H1 (cell line): ENCODE results near the gene RNU6-8. TPM values are rescaled to one million over a fixed set of nuclear protein-coding genes. Genes with fewer than 3 reads are reported as not detected.

Source experiments
- CTCF ChIA-PET: fragments of 300-600 bp; sonication (Branson Sonifier 250); formaldehyde crosslinking; loops from one replicate; lab custom pipeline; 2021; ENCODE audit not compliant: partially characterized antibody; lab: Charles Lee
- POLR2A ChIA-PET: fragments of 300-600 bp; sonication (Branson Sonifier 250); formaldehyde crosslinking; loops from one replicate; lab custom pipeline; 2021; ENCODE audit warnings: inconsistent platforms; ENCODE audit not compliant: partially characterized antibody; lab: Charles Lee
- DNase-seq, 2 experiments: peaks; one replicate each; pipeline versions ENCODE4 v3.0.0 to v3.0.0-alpha.2; 2010 to 2022; ENCODE audit warnings: low spot score in 2 of 2, low read depth in 1 of 2, mixed read lengths in 1 of 2
- FAIRE-seq: peaks from 2 replicates; lab custom pipeline; 2011; peaks lifted over from hg19 to GRCh38; lab: Jason Lieb, UNC
- H2AFZ ChIP-seq: 2 replicates; pipeline ENCODE4 v1.8.1; 2012; ENCODE audit warnings: low read length, inconsistent platforms
- H2AK5ac ChIP-seq: 2 replicates; pipeline ENCODE4 v1.6.1; 2013; ENCODE audit warnings: low read depth, low read length
- H2BK120ac ChIP-seq: replicated peaks from 2 replicates; pipeline ENCODE3; 2013; ENCODE audit warnings: low read depth, low read length, inconsistent platforms
- H2BK12ac ChIP-seq: 2 replicates; pipeline ENCODE4 v1.6.1; 2013; ENCODE audit warnings: low read depth, low read length
- H2BK15ac ChIP-seq: 2 replicates; pipeline ENCODE4 v1.6.1; 2013; ENCODE audit warnings: low read length
- H2BK20ac ChIP-seq: 2 replicates; pipeline ENCODE4 v1.6.1; 2013; ENCODE audit warnings: low read length
- H2BK5ac ChIP-seq: 2 replicates; pipeline ENCODE4 v1.6.1; 2013; ENCODE audit warnings: low read depth, low read length
- H3K14ac ChIP-seq: 2 replicates; pipeline ENCODE4 v1.6.1; 2013; ENCODE audit warnings: inconsistent platforms; ENCODE audit not compliant: insufficient read length
- H3K18ac ChIP-seq: 2 replicates; pipeline ENCODE4 v1.6.1; 2013; ENCODE audit warnings: low read length; ENCODE audit errors: extremely low read depth
- H3K23ac ChIP-seq: 2 replicates; pipeline ENCODE4 v1.6.1; 2013; ENCODE audit warnings: inconsistent platforms; ENCODE audit not compliant: insufficient read length
- H3K23me2 ChIP-seq: 2 replicates; pipeline ENCODE4 v1.6.1; 2013; ENCODE audit warnings: low read depth, low read length
- H3K27ac ChIP-seq: 2 replicates; pipeline ENCODE4 v1.6.1; 2011; ENCODE audit warnings: low read depth, low read length, inconsistent platforms
- H3K27me3 ChIP-seq, 4 experiments: replicated peaks in 1 of 4; 1 replicate in 1 of 4; 2 replicates in 3 of 4; pipeline versions ENCODE4 v1.6.1 to v1.8.1; 2011 to 2013; ENCODE audit warnings: low read length in 3 of 4, mild to moderate bottlenecking in 3 of 4, inconsistent platforms in 2 of 4, mixed read lengths in 2 of 4, moderate library complexity in 1 of 4; ENCODE audit not compliant: control insufficient read depth in 3 of 4, insufficient read depth in 3 of 4; ENCODE audit errors: extremely low read depth in 1 of 4
- H3K36me3 ChIP-seq, 4 experiments: 2 replicates each; pipeline versions ENCODE4 v1.6.1 to v1.8.1; 2011 to 2013; ENCODE audit warnings: mild to moderate bottlenecking in 4 of 4, low read length in 3 of 4, moderate library complexity in 2 of 4, control low read depth in 1 of 4, inconsistent platforms in 1 of 4; ENCODE audit not compliant: insufficient read depth in 4 of 4, control insufficient read depth in 2 of 4
- H3K4ac ChIP-seq: replicated peaks from 2 replicates; pipeline ENCODE3; 2013; ENCODE audit warnings: low read length, low read depth, mixed read lengths, inconsistent platforms; ENCODE audit not compliant: insufficient read length
- H3K4me1 ChIP-seq, 4 experiments: replicated peaks in 1 of 4; 1 replicate in 1 of 4; 2 replicates in 3 of 4; pipeline versions ENCODE4 v1.6.1 to v1.8.1; 2011 to 2013; ENCODE audit warnings: low read length in 3 of 4, inconsistent platforms in 2 of 4, mixed read lengths in 1 of 4; ENCODE audit not compliant: insufficient read depth in 4 of 4, control insufficient read depth in 3 of 4
- H3K4me2 ChIP-seq, 2 experiments: 2 replicates each; pipeline versions ENCODE4 v1.6.1 to v1.8.1; 2011 to 2013; ENCODE audit warnings: low read depth in 2 of 2, low read length in 2 of 2, control low read depth in 1 of 2, inconsistent platforms in 1 of 2, mild to moderate bottlenecking in 1 of 2; ENCODE audit not compliant: insufficient read depth in 1 of 2
- H3K4me3 ChIP-seq, 4 experiments: fragments of 200-600, 300-600 bp in 1 of 4; sonication (generic), shearing (Covaris generic), sonication (Bioruptor Twin) in 1 of 4; 2 replicates each; pipeline versions ENCODE4 v1.5.1 to v1.8.1; 2011 to 2016; ENCODE audit warnings: low read length in 4 of 4, low read depth in 3 of 4, control low read depth in 2 of 4, inconsistent platforms in 2 of 4, mild to moderate bottlenecking in 2 of 4, mixed read lengths in 1 of 4, moderate library complexity in 1 of 4; ENCODE audit not compliant: insufficient read depth in 2 of 4; ENCODE audit errors: extremely low read depth in 1 of 4
- H3K56ac ChIP-seq: replicated peaks from 2 replicates; pipeline ENCODE3; 2013; ENCODE audit warnings: low read depth, mild to moderate bottlenecking, mixed read lengths, low read length, inconsistent platforms; ENCODE audit not compliant: insufficient read length
- H3K79me1 ChIP-seq: 2 replicates; pipeline ENCODE4 v1.6.1; 2013; ENCODE audit warnings: low read depth, low read length, control low read depth
- H3K79me2 ChIP-seq, 2 experiments: 2 replicates each; pipeline versions ENCODE4 v1.6.1 to v1.8.1; 2012 to 2013; ENCODE audit warnings: low read length in 2 of 2, mild to moderate bottlenecking in 2 of 2, inconsistent platforms in 1 of 2; ENCODE audit not compliant: insufficient read depth in 2 of 2, control insufficient read depth in 1 of 2
- H3K9ac ChIP-seq, 4 experiments: replicated peaks in 1 of 4; 1 replicate in 1 of 4; 2 replicates in 3 of 4; pipeline versions ENCODE4 v1.6.1 to v1.8.1; 2011 to 2013; ENCODE audit warnings: low read depth in 3 of 4, low read length in 3 of 4, control low read depth in 2 of 4, mild to moderate bottlenecking in 2 of 4, moderate library complexity in 2 of 4, inconsistent platforms in 1 of 4; ENCODE audit errors: extremely low read depth in 1 of 4
- H3K9me3 ChIP-seq, 2 experiments: 2 replicates each; pipeline versions ENCODE4 v1.6.1 to v1.8.1; 2012 to 2013; ENCODE audit warnings: mild to moderate bottlenecking in 2 of 2, moderate library complexity in 2 of 2, control low read depth in 1 of 2, inconsistent platforms in 1 of 2, low read depth in 1 of 2, low read length in 1 of 2, mixed read lengths in 1 of 2; ENCODE audit not compliant: insufficient read depth in 2 of 2
- H4K20me1 ChIP-seq, 2 experiments: replicated peaks in 1 of 2; 2 replicates each; pipeline versions ENCODE3 to v1.8.1; 2011 to 2013; ENCODE audit warnings: inconsistent platforms in 2 of 2, low read length in 2 of 2, mild to moderate bottlenecking in 1 of 2; ENCODE audit not compliant: insufficient read depth in 2 of 2, control insufficient read depth in 1 of 2
- H4K5ac ChIP-seq: 2 replicates; pipeline ENCODE4 v1.6.1; 2013; ENCODE audit warnings: low read length, low read depth, mixed read lengths, inconsistent platforms; ENCODE audit not compliant: insufficient read length
- H4K8ac ChIP-seq: 2 replicates; pipeline ENCODE4 v1.8.0; 2013; ENCODE audit warnings: mild to moderate bottlenecking, moderate library complexity, low read length, inconsistent platforms; ENCODE audit not compliant: insufficient read depth; ENCODE audit errors: extremely low read depth
- H4K91ac ChIP-seq: replicated peaks from 2 replicates; pipeline ENCODE3; 2013; ENCODE audit warnings: low read length, mixed read lengths, inconsistent platforms; ENCODE audit not compliant: insufficient read length
- CEBPB ChIP-seq: IDR thresholded peaks from 2 replicates; pipeline ENCODE4 v1.6.1; 2012; ENCODE audit warnings: low read depth, low read length
- CHD1 ChIP-seq: IDR thresholded peaks from 2 replicates; pipeline ENCODE4 v1.6.1; 2012; ENCODE audit warnings: low read depth, low read length, improper control_type of control experiment
- EZH2 ChIP-seq: fragments of 200-600 bp; sonication (generic); IDR thresholded peaks from 2 replicates; pipeline ENCODE4 v1.7.1; 2012; ENCODE audit warnings: low read depth, mild to moderate bottlenecking, moderate library complexity, low read length, inconsistent platforms; ENCODE audit not compliant: severe bottlenecking
- FOSL1 ChIP-seq: IDR thresholded peaks from 2 replicates; pipeline ENCODE4 v1.6.1; 2011; ENCODE audit warnings: mild to moderate bottlenecking, low read depth, low read length, moderate library complexity; ENCODE audit not compliant: insufficient read depth
- KDM1A ChIP-seq: fragments of 200-600, 300-600 bp; sonication (generic); IDR thresholded peaks from 2 replicates; pipeline ENCODE4 v1.7.1; 2016; ENCODE audit warnings: mild to moderate bottlenecking, low read length, borderline replicate concordance
- NANOG ChIP-seq: IDR thresholded peaks from 2 replicates; pipeline ENCODE4 v1.6.1; 2011; ENCODE audit warnings: low read length, low read depth, mild to moderate bottlenecking, inconsistent platforms; ENCODE audit not compliant: insufficient read depth, poor library complexity, severe bottlenecking
- NRF1 ChIP-seq: IDR thresholded peaks from 2 replicates; pipeline ENCODE4 v1.6.1; 2011; ENCODE audit warnings: mild to moderate bottlenecking, low read depth, low read length, improper control_type of control experiment
- POLR2A ChIP-seq, 2 experiments: IDR thresholded peaks; 1 replicate in 1 of 2; 2 replicates in 1 of 2; pipeline ENCODE4 v1.6.1; 2011; ENCODE audit warnings: low read depth in 2 of 2, low read length in 2 of 2, mild to moderate bottlenecking in 2 of 2; ENCODE audit errors: control extremely low read depth in 1 of 2
- POLR2AphosphoS5 ChIP-seq: IDR thresholded peaks from 2 replicates; pipeline ENCODE4 v1.6.1; 2011; ENCODE audit warnings: low read depth, low read length
- RXRA ChIP-seq: IDR thresholded peaks from 2 replicates; pipeline ENCODE4 v1.6.1; 2011; ENCODE audit warnings: low read depth, mild to moderate bottlenecking, low read length, moderate library complexity; ENCODE audit not compliant: insufficient read depth
- SP2 ChIP-seq: IDR thresholded peaks from 2 replicates; pipeline ENCODE4 v1.6.1; 2012; ENCODE audit warnings: mild to moderate bottlenecking, low read length, inconsistent platforms
- SP4 ChIP-seq: IDR thresholded peaks from 2 replicates; pipeline ENCODE4 v1.6.1; 2012; ENCODE audit warnings: low read length, inconsistent platforms
- TCF12 ChIP-seq: IDR thresholded peaks from 2 replicates; pipeline ENCODE4 v1.6.1; 2011; ENCODE audit warnings: low read depth, mild to moderate bottlenecking, low read length
- ZNF274 ChIP-seq: IDR thresholded peaks from 2 replicates; pipeline ENCODE4 v1.7.0; 2012; ENCODE audit warnings: low read length, borderline replicate concordance; ENCODE audit errors: extremely low read depth
- WGBS, 2 experiments: shearing (Covaris generic) in 1 of 2; methylation state at CpG; one replicate each; pipeline versions ENCODE4 v1.1.6 to v1.1.7; 2013 to 2015; ENCODE audit warnings: low lambda C conversion rate in 2 of 2, mixed read lengths in 2 of 2, inconsistent platforms in 1 of 2, low coverage in 1 of 2, missing lambda C conversion rate in 1 of 2; ENCODE audit not compliant: insufficient replicate concordance in 2 of 2, insufficient coverage in 1 of 2, insufficient read length in 1 of 2; ENCODE audit errors: extremely low coverage in 1 of 2, missing lambda C conversion rate in 1 of 2; 5-methylcytosine and 5-hydroxymethylcytosine counted together
- polyA plus RNA-seq, 7 experiments: library from polyadenylated mRNA; depleted of rRNA in 3 of 7; stranded (reverse) in 5 of 7; unstranded in 2 of 7; fragments of >200 nt in 5 of 7; fragments of 200-250 nt in 2 of 7; gene quantifications; 1 replicate in 5 of 7; 2 replicates in 1 of 7; 4 replicates in 1 of 7; pipeline versions ENCODE4 v1.2.1 to v1.2.3, GENCODE V29; 2011 to 2013; ENCODE audit warnings: missing spikeins in 2 of 7, mixed read lengths in 2 of 7
- total RNA-seq: library from RNA; stranded (reverse); fragmentation: NEBNext Ultra II Directional; extraction: Animal tissue kit (Norgen Biotek cat#: 25700); gene quantifications from 2 replicates; pipeline ENCODE4 v1.2.1, GENCODE V29; 2021
- TF ChIP-seq, protein P1 (sequence below): IDR thresholded peaks from 2 replicates; pipeline ENCODE4 v1.6.1; 2012; ENCODE audit warnings: inconsistent platforms

RNU6-8 gene
- total and polyA plus RNA-seq, 2 of the 8 experiments (the other 6 are each of a cell fraction or from before 2014, with no cell fraction given), result not detected

DNA sequence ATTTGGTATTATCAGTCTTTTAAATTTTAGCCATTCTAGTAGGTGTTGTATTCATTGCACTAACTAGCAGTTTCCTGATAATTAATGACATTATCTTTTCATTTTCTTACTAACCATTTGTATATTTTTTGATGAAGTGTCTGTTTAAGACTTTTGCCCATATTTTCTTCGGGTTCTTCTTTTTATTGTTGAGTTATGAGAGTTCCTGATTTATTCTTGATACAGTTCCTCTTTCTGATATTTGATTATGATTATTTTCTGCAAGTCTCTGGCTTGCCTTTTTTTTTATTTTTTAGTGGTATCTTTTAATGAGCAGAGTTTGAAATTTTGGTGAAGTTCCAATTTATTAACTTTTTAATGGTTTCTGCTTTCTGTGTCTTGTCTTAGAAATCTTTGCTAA, 7.4 kb downstream of the RNU6-8 start:
- Histone ChIP-seq H3K4me2 (no peak overlapping the region), H3K14ac (no peak overlapping the region), H3K4me3 (no peak overlapping the region), H2AK5ac (no peak overlapping the region), H2AFZ (no peak overlapping the region), H4K20me1 (no peaks in the 10 kb centered on the region), H3K23me2 (no peaks in the 10 kb centered on the region), H3K23ac (no peak overlapping the region), H2BK20ac (no peak overlapping the region), H3K27ac (no peak overlapping the region), H2BK12ac (no peak overlapping the region), H2BK15ac (no peak overlapping the region), H2BK120ac (no peak overlapping the region), H4K91ac (no peak overlapping the region), H3K4ac (no peak overlapping the region), H3K18ac (no peak overlapping the region), H4K8ac (no peak overlapping the region), H2BK5ac (no peak overlapping the region), H3K56ac (no peak overlapping the region), H4K5ac (no peak overlapping the region), H3K27me3 (no peaks in the 10 kb centered on the region), H3K79me2 (no peaks in the 10 kb centered on the region), H3K4me1 (peaks cover 0 to under 1% (median under 1%) of the 10 kb centered on the region in 4 experiments; a peak in 2 of 7 replicates), H3K36me3 (no peaks in the 10 kb centered on the region), H3K9ac (no peak overlapping the region), H3K79me1 (no peaks in the 10 kb centered on the region), H3K9me3 (no peaks in the 10 kb centered on the region)
- FAIRE-seq, result no peak
- CTCF ChIA-PET, result interaction anchor here (1.6 kb wide), 1 partner anchor 10 kb away, joined by 3 read pairs; no protein-coding TSS in a partner anchor
- DNase-seq, result no peak
- POLR2A ChIA-PET, result no interaction called here
- WGBS, 2 experiments, result 79% methylated on average over 1 of the region's 1 CpG; no CpG with 5 or more reads in 1 of the 2 experiments
- no peak for TF ChIP-seq KDM1A
- TF ChIP-seq ZNF274, result no peak
- TF ChIP-seq NRF1, result no peak
- TF ChIP-seq CHD1, result no peak
- TF ChIP-seq CEBPB, result no peak
- TF ChIP-seq, protein P1, sequence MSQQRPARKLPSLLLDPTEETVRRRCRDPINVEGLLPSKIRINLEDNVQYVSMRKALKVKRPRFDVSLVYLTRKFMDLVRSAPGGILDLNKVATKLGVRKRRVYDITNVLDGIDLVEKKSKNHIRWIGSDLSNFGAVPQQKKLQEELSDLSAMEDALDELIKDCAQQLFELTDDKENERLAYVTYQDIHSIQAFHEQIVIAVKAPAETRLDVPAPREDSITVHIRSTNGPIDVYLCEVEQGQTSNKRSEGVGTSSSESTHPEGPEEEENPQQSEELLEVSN, result no peak
- no peak for TF ChIP-seq RXRA
- TF ChIP-seq TCF12, result no peak
- no peak for TF ChIP-seq FOSL1
- no peak for TF ChIP-seq NANOG
- no peak for TF ChIP-seq EZH2
- TF ChIP-seq SP2, result no peak
- TF ChIP-seq POLR2AphosphoS5, result no peak
- TF ChIP-seq POLR2A (IDR thresholded peaks at IDR 0.05; ENCODE audit: control extremely low read depth in 1 of 2, low read depth in 2 of 2, low read length in 2 of 2), result no peak
- TF ChIP-seq SP4, result no peak
